Measurements from ENCODE around the gene CD300LG. TPM values are rescaled to one million over a fixed set of nuclear protein-coding genes. Genes with fewer than 3 reads are reported as not detected.

Gene CD300LG
- total RNA-seq, 1 donor from 2014 or later: 5.7 TPM

- no peaks in the 10 kb centered on the region for H3K27me3 ChIP-seq (ENCODE audit: low read depth)
- TF ChIP-seq, protein P1, sequence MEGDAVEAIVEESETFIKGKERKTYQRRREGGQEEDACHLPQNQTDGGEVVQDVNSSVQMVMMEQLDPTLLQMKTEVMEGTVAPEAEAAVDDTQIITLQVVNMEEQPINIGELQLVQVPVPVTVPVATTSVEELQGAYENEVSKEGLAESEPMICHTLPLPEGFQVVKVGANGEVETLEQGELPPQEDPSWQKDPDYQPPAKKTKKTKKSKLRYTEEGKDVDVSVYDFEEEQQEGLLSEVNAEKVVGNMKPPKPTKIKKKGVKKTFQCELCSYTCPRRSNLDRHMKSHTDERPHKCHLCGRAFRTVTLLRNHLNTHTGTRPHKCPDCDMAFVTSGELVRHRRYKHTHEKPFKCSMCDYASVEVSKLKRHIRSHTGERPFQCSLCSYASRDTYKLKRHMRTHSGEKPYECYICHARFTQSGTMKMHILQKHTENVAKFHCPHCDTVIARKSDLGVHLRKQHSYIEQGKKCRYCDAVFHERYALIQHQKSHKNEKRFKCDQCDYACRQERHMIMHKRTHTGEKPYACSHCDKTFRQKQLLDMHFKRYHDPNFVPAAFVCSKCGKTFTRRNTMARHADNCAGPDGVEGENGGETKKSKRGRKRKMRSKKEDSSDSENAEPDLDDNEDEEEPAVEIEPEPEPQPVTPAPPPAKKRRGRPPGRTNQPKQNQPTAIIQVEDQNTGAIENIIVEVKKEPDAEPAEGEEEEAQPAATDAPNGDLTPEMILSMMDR (IDR thresholded peaks at IDR 0.05): no peak
- DNase-seq: no peak
Measured at GRCh38 chr17:43812396-43813265, 34.3 kb upstream of the CD300LG start.

DNA sequence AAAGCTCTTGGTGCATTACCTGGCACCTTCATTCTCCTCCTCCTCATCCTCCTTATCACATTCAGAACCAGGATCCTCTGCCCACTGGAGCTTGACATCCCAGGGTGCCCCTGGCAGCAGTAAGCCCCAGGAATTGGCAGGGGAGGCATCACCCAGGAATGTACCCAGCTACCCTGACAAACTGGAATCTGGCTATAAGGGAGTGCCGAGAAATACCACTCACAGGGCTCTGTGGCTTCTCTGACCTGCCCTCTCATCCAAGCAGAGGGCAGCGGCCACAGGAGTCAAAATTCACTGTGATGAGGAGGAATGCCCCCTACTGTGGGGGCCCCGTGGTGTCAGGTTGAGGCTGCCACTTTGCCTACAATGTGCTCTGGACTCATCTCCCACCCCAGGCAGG lies 33.6 kb upstream of the CD300LG start:
- TF ChIP-seq, protein P1 (IDR thresholded peaks at IDR 0.05): no peak
- intact Hi-C loops (cut with DNase I): no loop called here
- H3K4me3 ChIP-seq: no peak overlapping the region
- H3K4me1 ChIP-seq: peaks cover 4% of the 10 kb centered on the region
- DNase-seq (no peak), ATAC-seq (no peak)
- H3K9me3 ChIP-seq: no peaks in the 10 kb centered on the region
- no peak overlapping the region for H3K27ac ChIP-seq
- peaks cover 41% of the 10 kb centered on the region for H3K36me3 ChIP-seq
- no peaks in the 10 kb centered on the region for H3K27me3 ChIP-seq (ENCODE audit: low read depth)

More at GRCh38 chr17:43812396-43813265, 34.3 kb upstream of the CD300LG start:
- ATAC-seq: no peak
- Histone ChIP-seq H3K9me3 (no peaks in the 10 kb centered on the region), H3K27ac (no peak overlapping the region), H3K36me3 (peaks cover 45% of the 10 kb centered on the region), H3K4me3 (no peak overlapping the region), H3K4me1 (peaks cover 4% of the 10 kb centered on the region)
- intact Hi-C loops (cut with DNase I): no loop called here

DNA sequence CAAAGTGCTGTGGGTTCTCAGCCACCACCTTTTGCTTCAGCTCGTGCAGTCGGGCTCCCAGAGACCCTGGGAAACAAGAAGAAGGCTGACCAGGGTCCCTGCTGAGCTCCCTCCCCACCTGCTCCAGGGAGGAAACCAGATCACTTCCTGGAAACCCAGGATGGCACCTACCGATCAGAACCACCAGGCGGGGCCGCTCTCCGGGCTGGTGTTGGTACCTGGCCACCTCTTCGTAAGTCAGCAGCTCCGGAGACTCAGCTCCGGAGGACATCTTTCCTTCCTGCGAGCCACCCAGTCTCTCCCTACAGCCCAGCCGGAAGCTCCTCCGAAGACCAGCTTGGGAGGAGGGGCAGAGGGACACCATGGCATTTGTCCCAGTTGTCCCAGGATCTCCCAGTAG lies 33.0 kb upstream of the CD300LG start:
- Histone ChIP-seq H3K36me3 (peaks cover 35% of the 10 kb centered on the region), H3K27ac (no peak overlapping the region), H3K4me1 (peaks cover 4% of the 10 kb centered on the region), H3K4me3 (no peak overlapping the region), H3K9me3 (no peaks in the 10 kb centered on the region), H3K27me3 (ENCODE audit: low read depth) (no peaks in the 10 kb centered on the region)
- DNase-seq (no peak), ATAC-seq (no peak)
- TF ChIP-seq, protein P1 (IDR thresholded peaks at IDR 0.05): no peak
- intact Hi-C loops (cut with DNase I): no loop called here

- TF ChIP-seq, protein P1 (IDR thresholded peaks at IDR 0.05): no peak
- Histone ChIP-seq H3K4me3 (no peak overlapping the region), H3K9me3 (no peaks in the 10 kb centered on the region), H3K27me3 (ENCODE audit: low read depth) (no peaks in the 10 kb centered on the region), H3K27ac (no peak overlapping the region), H3K36me3 (peaks cover 30% of the 10 kb centered on the region), H3K4me1 (peaks cover 4% of the 10 kb centered on the region)
- intact Hi-C loops (cut with DNase I): no loop called here
- ATAC-seq (no peak), DNase-seq (no peak)
Measured at GRCh38 chr17:43814714-43815113, 32.3 kb upstream of the CD300LG start.

DNA sequence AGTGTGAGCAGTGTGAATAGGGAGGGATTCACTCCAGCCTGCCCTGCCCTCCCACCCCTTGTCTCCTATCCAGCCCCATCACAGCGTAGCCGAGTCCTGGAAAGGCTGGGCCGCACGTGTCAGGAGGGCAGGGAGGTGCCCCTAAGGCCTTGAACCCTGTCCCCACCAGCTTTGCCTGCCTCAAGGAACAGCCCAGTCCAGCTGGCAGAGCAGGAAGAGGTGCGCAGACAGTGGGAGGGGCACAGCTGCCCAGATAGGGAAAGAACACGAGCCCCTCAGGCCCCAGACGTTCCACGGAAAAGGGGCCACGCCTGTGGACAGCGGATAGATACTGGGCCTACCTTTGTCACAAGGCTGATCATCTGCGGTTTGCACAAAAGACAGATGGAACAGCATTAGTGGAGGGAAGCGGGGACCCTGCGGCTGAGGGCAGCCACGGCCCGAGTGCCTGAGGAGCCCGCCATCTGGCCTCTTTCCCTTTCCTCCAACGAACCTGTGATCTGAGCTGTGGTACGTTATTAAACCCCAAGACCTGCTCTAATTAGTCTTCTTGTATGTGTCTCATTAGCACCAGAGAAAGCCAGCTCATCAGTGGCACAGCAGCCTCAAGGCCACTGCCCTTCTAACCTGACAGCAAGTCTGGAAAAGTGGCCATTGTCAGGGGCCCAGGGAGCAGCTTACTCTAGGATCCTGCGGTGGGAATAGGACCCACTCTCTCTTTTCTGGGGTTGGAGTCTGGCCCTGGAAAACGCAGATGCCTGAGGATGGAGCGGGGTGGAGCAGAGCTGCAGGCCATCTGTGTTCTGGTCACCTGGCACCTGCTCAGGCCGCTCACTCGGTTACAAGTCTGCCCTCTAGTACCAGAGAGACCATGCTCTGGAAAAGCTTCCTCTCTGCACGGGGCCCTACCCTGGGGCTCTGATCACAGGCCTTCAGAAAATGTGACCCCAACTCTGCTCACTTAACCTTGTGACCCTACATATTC lies 30.3 kb upstream of the CD300LG start:
- no peak overlapping the region for H3K4me3 ChIP-seq
- no peaks in the 10 kb centered on the region for H3K27me3 ChIP-seq (ENCODE audit: low read depth)
- TF ChIP-seq, protein P1 (IDR thresholded peaks at IDR 0.05): no peak
- H3K36me3 ChIP-seq: peaks cover 30% of the 10 kb centered on the region
- peaks cover 8% of the 10 kb centered on the region for H3K4me1 ChIP-seq
- H3K27ac ChIP-seq: no peak overlapping the region
- intact Hi-C loops (cut with DNase I): no loop called here
- ATAC-seq: peak in 1 of 2 donors; percentile 5
- no peak for DNase-seq
- no peaks in the 10 kb centered on the region for H3K9me3 ChIP-seq
